Eye (tissue), 1 donor: ENCODE results near the gene GGA1.
"Not testable (repeated sequence)": the region's sequence is repeated elsewhere in the genome, so short reads cannot be mapped to it uniquely, and the experiment has no call there.

Experiments used
- DNase-seq: peaks from one replicate; pipeline ENCODE4 v3.0.0-alpha.2; 2015

Gene GGA1

DNA sequence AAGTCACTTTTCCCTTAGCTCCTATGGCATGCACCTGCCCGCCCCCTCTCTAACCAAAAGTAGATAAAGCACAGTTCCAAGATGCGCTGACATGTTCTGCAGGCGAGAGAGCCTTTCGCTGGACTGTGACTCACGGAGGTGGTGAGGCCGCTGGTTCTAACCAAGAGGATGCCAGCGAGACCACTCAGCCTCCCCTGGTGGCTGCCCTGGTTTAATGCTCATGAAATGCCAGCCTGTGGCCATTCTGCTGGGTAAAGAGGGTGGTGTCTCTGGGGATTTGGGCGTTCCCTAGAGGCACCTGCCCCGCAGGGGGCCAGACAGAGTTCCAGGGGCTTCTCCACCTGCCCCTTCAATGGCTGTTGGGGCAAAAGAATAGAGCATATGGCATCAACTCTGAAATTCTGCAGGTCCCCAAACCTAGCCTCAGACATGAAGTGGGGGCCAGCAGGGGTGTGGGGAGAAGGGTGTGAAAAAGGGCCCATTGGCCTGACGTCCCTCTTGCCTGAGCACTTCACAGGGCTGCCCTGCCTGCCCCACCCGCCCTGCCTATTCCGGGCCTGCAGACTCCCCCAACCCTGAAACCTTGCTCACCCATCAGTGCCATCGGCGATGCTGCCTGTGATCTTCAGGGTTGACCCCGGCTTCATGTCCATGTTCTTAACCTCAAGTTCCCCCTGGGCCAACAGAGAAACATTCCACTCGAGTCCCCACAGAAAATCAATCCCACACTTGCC, 37.2 kb upstream of the GGA1 start:
- no peak for DNase-seq

DNA sequence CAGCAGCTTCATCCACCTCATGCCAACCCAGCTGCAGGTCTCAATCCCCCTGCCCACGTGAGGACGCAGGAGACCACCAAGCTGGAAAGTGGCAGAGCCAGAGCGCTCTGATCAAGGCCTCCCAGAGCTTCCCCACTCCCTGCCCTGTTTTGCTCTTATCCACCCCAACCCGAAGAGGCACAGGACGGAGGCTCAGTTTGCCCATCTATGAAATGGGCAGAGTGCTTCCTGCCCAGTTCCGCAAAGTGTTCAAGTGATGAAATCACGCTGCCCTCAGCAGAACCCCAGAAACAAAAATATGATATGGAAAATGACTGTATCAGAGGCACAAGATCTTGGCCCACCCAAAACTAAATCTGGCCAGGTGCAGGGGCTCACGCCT, 36.7 kb upstream of the GGA1 start:
- DNase-seq: no peak

DNA sequence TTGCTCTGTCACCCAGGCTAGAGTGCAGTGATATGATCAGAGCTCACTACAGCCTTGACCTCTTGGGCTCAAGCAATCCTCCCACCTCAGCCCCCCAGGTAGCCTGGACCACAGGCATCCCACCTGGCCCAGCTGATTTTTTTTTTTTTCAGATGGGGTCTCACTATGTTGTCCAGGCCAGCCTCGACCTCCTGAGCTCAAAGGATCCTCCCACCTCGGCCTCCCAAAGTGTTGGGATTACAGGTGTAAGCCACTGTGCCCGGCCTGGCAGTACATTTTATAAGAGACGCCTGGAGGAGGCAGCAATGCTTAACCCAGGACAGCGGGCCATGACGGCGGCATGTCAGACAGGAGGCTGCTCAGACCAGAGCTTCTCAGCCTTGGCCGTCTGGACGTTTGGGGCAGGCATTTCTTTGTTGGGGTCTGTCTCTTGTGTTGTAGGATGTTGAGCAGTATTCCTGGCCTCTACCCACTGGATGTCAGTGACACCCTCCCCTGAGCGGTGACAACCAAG, 33.1 kb upstream of the GGA1 start:
- no peak for DNase-seq

DNA sequence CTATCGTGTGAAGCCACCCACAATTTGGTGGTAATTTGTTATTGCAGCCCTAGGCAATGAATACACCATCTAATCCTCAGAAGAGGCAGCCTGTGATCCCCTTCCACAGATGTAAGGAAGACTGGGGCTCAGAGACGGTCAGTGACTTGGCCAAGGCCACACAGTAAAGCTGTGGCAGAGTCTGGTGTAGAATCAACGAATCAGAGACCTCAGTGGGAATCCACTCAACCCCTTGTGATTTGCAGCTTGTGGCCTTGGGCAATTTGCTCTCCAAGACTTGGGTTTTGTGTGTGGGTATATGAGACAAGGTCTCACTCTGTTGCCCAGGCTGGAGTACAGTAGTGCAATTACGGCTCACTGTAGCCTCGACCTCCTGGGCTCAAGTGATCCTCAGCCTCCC, 30.6 kb upstream of the GGA1 start:
- no peak for DNase-seq

DNA sequence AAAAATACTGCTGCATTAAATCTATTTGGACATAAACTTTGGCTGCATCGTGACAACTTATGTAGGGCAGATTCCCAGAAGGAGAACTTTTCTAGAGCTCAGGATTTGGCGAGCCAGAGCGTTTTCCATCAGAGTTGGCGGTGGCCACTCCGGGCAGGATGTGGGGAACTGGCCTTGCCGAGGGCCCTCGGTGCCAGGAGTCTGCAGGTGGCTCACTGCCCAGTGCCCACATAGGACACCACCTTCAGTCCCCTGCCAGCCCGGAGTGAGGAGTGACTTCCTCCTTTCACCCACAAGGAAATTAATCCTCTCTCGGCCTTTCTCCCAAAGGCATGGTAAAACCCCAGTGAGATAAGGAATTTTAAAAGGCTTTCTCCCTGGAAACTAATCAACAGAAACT, 27.1 kb upstream of the GGA1 start:
- DNase-seq: no peak

DNA sequence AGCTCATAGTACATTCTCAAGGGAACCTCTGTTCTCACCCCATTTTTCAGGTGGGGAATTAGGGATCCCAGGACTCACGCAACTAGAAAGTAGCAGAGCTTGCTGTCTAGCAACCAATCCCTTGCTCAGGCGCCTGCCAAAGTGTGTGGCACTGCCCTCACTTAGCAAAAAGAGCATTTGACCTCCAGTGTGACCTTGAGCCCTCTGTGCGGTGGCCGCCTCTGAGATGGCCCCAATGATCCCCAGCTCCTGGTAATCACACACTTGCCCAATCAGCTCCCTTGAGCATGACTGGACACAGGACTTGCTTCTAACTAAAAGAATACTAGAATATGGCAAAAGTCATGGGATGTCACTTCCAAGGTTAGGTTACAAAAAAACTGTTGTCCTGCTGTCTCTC, 26.1 kb upstream of the GGA1 start:
- DNase-seq: no peak

DNA sequence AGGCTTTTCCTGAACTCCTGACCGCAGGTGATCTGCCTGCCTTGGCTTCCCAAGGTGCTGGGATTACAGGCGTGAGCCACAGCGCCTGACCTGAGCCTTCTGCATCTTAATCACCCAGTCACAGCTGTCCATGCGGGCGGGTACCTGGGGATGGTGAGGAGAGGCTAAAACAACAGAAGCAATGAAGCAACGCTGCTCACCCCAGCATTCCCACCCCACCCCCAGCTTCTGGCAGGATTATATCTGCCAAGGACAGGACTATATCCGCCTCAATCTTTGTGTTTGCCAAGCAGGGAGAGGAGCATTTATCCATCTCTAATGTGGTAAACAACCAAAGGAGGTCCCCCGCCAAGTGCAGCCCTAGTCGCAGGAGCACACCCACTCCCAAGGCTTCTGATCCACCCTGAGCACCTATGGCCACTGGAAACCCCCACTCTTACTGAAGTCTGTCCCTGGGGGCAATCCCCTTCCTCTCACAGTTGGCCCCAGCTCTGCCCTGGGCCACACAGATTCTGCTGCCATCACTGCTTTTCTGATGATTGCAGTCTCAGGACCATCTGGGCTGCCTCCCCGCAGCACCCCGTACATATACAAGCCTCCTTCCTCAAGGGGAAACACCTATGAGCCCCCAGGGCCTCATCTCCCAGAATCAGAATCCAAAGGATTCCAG, 20.0 kb upstream of the GGA1 start:
- DNase-seq: no peak

DNA sequence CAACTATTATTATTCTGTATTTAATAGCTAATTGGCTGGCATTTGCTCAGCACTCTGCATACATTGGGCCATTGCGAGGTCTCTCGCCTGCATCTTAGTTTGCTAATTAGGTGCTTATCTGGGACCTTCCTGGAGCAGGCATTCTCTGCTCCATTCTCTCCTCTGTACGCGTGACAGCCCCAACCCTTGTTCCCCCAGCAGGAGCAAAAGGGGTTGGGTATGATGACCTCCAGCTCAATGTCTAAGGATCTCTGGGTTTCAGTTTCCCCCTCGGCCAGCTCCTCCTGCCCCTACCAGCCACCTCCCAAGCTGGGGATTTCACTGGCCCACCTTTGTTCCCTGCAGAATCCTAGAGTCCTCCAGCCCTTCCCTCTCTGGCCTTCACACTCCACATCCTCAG, 19.0 kb upstream of the GGA1 start:
- DNase-seq: no peak

DNA sequence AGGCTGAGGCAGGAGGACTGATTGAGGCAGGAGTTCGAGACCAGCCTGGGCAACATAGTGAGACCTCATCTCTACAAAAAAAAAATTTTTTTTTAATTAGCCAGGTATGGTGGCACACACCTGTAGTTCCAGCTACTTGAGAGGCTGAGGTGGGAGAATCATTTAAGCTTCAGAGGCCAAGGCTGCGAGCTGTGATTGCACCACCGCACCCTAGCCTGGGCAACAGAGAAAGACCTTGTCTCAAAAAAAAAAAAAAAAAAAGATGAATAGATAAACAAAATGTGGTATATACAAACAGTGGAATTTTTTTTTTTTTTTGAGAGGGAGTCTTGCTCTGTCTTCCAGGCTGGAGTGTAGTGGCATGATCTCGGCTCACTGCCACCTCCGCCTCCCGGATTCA, 17.6 kb upstream of the GGA1 start:
- DNase-seq: not testable (repeated sequence)

DNA sequence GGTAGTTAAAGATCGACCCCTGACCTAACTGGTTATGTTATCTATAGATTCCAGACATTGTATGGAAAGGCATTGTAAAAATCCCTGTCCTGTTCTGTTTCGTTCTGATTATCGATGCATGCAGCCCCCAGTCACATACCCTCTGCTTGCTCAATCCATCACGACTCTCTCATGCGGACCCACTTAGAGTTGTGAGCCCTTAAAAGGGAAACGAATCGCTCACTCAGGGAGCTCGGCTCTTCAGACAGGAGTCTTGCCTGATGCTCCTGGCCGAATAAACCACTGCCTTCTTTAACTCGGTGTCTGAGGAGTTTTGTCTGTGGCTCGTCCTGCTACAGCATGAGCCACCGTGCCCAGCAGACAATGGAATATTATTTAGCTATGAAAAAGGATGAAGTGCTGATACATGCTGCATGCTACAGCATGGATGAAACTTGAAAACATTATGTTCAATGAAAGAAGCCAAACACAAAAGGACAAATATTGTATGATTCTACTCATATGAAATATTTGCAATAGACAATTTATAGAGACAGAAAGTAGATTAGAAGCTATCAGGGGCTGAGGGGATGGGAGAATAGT, 16.7 kb upstream of the GGA1 start:
- DNase-seq: no peak

DNA sequence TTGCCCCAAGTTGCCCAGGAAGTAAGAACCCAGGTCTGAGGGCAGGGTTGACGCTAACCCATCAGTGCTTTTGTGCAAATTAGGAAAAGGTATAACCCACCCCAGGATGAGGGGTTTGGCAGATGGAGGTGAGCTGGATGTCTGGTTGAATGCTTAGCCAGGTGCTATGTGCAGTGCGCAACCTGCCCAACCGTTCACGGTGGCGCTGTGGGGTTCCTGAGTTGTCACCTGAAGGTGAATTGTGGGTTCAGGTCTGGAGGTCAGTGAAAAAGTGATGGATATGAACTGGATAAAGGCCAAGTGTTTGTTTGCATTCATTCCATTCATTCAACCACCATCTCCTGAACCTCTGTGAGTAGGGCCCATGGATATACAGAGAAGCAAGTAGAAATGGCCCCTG, 14.4 kb upstream of the GGA1 start:
- no peak for DNase-seq

DNA sequence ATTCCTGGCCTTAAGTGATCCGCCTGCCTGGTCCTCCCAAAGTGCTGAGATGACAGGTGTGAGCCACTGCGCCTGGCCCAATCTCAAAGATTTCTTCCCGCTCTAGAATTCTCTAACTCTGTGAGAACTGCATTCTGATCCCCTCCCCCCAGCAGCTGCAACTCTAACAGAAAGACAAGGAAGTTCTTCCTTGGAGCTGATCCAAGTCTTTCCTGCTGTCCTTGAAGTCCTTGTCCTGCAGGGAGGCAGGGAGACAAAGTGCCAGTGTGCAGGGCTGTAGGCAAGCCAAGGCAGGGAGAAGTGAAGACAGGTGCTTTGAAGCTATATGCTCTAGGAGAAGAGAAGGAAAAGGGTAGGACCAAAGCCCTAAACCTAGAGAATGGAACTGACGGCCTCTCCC, 9.5 kb upstream of the GGA1 start:
- no peak for DNase-seq

DNA sequence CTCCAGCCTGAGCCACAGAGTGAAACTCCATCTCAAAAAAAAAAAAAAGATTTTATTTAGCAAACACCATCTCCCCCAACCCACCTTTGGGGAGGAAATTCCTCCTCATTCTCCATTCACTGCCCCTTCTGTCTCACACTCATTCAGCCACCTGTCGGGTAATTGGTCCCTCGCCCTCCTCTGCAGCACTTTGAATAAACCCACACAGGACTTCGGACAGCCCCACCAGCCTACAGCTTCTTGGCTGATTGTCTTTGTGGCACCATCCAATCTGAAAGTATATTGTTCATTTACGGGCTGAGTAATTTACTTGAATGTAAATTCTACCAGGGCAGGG, 7.5 kb upstream of the GGA1 start:
- no peak for DNase-seq

DNA sequence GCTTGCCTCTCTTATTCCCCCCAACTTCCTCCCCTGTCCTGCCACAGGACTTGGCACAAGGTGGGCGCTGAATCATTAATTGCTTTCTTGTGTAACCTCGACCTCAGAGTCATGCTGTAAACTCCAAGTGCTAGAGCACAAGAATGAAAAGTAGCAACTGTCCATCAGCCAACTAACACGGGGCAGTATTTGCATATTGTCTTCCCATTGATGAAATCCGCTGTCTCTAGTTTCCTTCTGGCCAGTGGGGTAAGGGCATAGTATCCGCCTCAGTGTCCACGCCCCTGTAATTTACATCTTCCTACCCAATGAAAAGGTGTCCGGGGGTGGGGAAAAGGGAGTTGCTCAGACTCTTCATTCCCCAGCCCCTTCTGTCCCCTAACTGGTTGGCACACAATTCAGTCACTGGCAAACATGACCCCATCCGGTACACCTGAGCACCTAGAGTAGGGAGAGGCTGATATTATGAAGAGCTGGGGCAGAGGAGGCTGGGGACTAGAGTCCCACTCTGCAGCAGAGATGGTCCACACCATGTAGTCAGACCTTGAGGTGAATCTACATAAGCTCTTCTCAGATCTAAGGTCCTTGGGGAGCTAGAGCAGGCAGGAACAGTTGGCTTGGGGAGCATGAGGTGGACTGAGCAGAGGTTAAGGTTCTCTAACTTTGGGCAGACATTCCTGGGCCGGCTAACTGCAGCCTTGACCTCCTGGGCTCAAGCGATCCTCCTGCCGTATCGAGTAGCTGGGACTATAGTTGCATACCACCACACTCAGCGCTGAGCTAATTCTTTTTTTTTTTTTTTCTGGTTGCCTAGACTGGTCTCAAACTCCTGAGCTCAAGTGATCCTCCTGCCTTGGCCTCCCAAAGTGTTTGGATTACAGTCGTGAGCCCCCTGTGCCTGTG, 6.8 kb upstream of the GGA1 start:
- DNase-seq: peak; percentile 42

DNA sequence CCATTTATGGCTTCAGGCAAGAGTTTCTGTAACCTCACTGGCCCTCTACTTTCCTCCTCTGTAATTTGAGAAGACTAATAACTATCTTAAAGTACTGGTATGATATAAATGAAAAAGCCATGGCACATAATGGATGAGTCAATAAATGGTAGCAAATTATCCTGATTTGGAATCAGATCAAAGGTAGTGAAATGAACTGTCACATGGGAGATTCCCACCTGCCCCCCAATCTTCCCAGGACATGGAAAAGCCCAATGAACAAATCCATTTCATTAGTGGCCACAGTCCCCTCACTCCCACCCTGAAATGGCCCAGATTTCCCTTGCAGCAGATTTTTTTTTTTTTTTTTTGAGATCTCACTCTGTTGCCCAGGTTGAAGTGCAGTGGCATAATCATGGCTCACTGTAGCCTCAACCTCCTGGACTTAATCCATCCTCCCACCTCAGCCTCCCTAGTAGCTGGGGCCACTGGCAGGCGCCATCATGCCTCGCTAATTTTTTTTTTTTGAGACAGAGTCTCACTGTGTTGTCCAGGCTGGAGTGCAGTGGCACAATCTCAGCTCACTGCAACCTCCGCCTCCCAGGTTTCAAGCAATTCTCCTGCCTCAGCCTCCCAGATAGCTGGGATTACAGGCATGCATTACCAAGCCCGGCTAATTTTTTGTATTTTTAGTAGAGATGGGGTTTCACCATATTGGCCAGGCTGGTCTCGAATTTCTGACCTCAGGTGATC, 5.9 kb upstream of the GGA1 start:
- not testable (repeated sequence) for DNase-seq

DNA sequence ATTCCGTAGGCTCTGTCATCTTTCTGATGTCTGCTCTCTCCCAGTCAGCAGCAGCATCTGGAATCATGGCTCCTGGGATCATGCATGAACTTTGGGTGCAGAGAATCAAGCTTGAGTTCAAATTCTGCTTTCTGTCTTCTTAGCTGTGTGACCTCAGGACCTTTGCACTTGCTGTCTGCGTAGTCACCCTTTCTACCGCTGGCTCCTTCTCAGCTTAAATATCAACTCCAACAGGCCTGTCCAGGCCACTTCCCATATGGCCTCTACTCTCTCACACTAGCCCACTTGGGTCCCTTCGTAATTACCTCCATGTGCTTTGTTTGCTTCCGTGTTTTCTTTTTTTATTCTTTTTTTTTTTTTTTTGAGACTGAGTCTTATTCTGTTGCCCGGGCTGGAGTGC, 4.6 kb upstream of the GGA1 start:
- DNase-seq: no peak

DNA sequence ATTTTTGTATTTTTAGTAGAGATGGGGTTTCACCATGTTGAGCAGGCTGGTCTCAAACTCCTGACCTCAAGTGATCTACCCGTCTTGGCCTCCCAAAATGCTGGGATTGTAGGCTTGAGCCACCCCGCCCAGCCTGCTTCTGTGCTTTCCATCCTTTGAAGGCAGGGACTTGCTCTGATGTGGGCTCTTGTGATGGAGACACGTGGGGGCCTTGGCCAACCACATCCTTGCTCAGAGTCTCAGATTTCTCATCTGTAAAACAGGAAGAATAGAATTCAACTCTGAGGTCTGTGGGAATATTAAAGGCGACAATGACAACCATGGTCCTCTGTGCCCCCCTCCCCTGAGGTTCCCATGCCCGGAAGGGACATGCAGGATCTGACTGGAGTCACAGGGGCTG, 3.8 kb upstream of the GGA1 start:
- DNase-seq: no peak

DNA sequence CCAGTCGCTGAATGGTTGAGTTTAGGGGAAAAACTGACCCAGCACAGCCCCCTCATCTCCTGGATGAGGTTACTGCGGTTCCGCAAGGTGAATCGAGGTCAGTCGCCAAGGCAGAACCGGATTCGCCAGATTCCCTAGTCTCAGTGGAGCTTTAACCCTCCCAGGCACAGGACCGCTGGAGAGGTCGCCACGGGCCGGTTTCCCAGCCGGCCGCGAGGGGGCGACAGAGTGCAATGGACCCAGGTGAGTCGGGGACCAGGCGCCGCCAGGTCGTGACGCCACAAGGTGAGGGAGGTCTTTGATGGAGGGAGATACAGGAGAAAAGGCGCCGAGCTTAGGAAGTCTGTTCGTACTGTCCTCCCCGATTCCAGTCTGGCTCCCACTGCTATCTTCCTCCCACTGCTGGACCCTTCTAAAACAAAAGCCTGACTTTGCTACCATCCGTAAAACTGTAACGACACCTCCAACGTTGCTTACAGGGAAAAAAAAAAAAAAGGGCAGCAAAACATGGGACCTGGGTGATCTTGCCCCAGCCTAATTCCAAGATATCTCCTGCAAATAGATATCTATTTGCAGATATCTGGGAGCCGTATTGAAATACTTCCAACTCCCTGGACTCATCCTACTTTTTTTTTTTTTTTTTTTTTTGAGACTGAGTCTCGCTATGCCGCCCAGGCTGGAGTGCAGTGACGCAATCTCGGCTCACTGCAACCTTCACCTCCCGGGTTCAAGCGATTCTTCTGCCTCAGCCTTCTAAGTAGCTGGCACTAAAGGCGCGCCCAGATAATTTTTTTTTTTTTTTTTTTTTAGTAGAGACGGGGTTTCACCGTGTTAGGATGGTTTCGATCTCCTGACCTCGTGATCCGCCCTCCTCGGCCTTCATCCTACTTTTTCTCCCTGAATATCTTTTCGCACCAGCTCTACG, 1.4 kb upstream of the GGA1 start:
- peak; percentile 91 for DNase-seq

DNA sequence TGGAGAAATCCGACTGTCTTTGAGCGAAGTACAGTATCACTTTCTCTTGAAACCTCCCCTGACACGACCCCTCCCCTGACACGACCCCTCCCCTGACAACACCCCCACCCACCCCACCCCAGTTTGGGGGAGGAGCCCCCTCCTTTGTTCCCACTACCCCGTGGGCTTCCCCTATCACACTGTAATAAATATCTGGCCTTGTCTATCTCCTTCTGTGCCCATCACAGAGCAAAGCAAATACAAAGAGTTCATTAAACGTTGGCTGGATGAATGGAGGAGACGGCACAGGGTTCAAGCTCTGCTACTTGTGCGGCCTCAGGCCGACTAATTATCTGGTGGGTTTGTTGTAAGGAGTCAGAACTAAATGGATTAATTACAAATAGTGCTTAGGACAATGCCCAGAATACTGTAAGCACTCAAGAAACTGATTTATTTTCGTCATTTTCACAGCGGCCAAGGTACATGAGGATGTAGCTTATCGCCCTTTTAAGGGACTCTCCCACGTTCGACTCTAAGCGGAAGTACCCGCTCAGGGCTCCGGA, 628 bp upstream of the GGA1 start:
- DNase-seq: no peak

DNA sequence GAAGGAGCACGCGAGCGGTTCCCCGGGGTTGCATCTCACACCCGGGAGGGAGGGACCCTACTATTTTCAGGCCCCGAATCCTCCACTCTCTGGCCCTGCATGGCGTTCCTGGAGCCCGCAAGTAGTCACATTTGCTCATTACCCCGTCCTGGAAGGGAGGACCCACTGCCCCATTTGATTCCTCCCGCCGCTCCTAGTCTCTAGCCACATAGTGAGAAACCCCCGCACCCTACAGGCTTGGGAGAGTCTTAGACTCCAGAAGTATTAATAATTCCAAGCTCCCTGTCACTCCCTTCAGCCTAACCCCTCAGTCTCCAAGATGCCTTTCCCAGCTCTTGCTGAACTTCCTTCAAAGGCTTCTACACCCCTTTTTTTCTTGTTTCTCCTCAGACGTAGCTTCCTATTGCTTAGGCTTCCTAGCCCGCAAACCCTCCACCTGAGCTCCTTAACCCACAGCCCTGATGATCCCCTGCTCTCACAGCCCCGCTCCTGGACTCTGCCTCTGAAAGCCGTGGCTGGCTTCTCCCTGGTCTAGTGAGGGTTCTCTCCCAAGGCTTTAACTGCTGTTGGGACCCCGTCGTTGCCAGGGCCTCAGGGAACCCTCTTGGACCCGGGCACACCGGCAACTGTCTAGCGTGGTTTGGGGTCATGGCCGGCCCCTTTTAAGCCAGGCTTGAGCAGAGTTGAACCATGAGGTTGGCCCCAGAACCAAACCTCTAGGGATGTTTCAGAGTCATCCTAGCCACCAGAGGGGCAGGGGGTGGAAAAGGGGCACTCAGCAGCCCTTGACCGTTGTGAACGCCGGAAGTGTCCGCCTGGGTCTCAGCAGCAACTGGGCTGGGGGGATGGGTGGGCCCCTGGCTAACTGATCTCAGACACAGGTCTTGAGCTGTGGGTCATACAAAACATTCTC, 862 bp downstream of the GGA1 start:
- no peak for DNase-seq
